Muscle of arm (tissue), 12 donors: ENCODE measurements around the gene NECAB2. TPM values are rescaled to one million over a fixed set of nuclear protein-coding genes. Genes with fewer than 3 reads are reported as not detected.
A peak's percentile ranks its signal among the peaks of the same experiment; 100 is the strongest.
"Not testable (repeated sequence)": the region's sequence is repeated elsewhere in the genome, so short reads cannot be mapped to it uniquely, and the experiment has no call there.

Source experiments
- DNase-seq: peaks from one replicate; pipeline ENCODE4 v3.0.0-alpha.2; 2013
- polyA plus RNA-seq, 12 donors: library from polyadenylated mRNA; unstranded; fragments of 120-200 nt; gene quantifications; one replicate each; pipeline ENCODE4 v1.2.1, GENCODE V29; 2013; ENCODE audit not compliant: insufficient read length in 12 of 12

Gene NECAB2
- polyA plus RNA-seq, 12 donors, result 0.27 to 1.4 (median 0.51) TPM; not detected in 3

DNA sequence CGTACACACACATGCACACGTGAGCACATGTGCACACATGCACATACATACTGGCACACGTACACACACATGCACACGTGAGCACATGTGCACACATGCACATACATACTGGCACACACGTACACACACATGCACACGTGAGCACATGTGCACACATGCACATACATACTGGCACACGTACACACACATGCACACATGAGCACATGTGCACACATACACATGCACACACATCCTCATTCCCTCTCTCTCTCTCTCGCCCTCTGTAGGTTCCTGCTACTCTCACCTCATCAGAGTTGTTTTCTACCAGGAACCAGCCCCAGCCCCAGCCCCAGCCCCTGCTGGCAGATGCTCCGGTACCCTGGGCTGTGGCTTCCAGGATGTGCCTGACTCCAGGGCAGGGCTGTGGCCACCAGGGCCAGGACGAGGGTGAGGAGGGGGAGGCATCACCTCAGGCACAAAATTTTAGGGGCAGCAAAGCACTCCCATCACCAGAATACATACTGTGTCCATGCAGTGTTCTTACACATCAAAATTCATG is 17.1 kb upstream of the NECAB2 start:
- DNase-seq, result not testable (repeated sequence)

- DNase-seq, result no peak
These were observed 16.5 kb upstream of the NECAB2 start for GRCh38 chr16:83951544-83951943.

GRCh38 chr16:83952587-83952939 is 15.5 kb upstream of the NECAB2 start:
- no peak for DNase-seq

DNA sequence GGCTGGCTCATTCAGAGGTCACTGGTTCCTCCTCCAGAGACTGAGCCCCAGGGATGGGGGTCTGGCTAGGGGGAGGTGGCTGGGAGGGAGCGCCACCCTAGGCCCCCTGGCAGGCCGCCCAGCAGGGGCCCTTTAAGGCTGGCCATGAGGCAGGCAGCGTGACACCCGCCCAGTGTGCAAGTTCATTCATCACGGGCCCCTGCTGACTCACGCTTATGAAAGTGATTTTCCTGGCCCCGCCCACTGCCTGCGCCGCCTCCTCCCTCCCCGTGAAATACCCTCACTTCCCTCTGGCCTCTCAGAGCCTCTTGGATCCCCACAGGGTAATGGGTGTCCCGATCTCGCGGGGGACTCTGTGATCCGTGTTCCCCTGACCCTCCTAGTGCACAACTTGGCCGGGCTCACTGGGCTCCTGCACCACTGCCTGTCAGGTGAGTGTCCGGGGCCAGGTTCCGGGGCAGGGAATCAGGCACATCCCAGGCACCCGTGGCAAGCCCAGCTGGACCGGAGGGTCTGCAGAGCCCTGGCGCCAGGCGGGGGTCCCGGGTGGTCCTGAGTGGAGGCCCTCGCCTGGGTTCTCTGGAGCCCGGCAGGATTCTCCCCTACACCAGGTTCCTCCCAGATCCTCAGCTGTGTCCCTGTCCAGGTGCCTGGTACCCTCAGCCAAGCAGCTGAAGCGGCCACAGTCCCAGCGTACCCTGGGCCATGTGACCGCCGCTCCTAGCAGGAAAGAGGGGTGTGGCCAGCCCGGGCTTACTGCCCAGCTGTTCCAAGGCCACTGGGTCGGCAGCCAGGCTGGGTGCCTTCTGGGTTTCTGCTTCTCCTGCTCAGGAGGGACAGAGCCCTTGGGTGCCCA is 14.9 kb upstream of the NECAB2 start, which contains the start of gene OSGIN1:
TSS of gene OSGIN1 (plus strand) at position 301 of the 856 bp plus-strand sequence. CDS start 4,432 bp downstream, outside the sequence.
- peak; percentile 78 for DNase-seq

- no peak for DNase-seq
These were observed 14.1 kb upstream of the NECAB2 start for GRCh38 chr16:83953796-83954576.

GRCh38 chr16:83954577-83955016 is 13.4 kb upstream of the NECAB2 start:
- DNase-seq, result no peak

- peak; percentile 38 for DNase-seq
These were observed 12.6 kb upstream of the NECAB2 start for GRCh38 chr16:83955218-83956130.

DNA sequence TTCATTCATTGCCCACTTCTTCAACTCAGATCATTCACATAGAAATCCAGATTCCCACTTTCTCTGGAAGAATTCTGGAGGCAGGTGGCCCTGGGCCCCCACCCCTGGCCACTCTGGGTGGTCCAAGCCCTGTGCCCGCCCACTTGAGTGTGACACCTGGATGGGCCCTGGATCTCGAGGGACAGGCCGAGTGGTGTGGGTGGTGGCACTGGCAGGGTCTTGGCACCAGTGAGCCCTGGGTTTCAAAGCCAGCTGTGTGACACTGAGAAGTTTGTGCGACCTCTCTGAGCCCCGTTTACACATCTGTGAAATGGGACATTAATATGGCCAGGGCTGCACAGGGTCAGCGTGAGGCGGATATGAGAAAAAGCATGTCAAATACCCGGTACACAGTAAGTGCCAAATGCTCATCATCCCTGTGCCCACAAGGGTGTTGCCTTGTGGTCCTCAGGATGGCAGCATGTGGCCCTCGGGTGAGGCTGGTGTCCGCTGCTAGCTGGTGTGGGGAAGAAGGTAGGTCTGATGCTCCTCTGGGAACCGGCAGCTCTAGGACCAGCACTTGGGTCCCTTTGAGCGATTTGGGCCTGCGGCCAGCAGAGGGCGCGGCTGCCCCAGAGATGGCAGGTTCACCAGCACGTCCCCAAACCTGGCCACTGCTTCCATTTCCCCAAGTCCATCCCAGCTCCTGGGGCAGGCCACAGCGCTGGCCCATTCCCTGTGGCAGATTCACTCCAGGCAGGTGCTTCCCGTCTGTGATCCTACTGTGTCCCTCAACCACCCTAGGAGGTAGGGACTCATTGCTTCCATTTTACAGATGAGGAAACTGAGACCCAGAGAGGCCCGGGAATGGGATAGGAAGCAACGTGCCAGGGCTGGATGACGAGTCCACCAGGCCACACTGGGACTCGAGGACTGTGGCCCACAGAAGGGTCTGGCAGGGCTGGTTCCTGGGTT is 11.4 kb upstream of the NECAB2 start:
- peak; percentile 64 for DNase-seq

- DNase-seq, result no peak
These were observed 10.7 kb upstream of the NECAB2 start for GRCh38 chr16:83957296-83957855.

DNA sequence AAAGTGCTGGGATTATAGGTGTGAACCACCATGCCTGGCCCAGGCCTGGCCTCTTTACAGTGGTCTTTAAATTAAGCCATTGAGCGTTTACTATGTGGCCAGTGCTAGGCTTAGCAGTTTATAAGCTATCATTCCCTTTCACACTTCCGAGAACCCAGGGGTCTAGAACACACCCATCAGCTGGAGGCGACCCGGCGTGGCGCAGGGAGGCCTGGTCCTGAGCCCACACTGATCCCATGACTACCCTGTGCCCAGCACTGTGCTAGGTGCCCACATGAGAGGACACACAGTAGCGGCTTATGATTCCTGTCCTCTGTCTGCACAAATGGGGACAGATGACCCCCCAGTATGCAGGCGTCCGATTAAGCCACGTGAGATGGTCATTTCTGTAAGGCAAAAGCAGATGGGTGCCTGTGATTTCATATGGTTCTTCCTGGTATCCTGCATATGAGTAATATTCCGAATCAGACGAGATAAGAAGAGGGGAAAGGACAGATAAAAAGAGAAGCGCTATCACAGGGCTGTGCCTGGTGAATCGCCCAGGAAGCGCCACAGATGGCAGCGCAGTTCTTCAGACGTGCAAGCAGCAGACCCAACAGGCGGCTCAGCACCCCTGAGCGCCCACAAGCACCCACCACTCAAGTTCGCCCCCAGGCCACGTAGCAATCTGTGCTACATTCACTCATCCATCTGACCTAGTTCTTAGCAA is 9.8 kb upstream of the NECAB2 start:
- DNase-seq, result no peak

DNA sequence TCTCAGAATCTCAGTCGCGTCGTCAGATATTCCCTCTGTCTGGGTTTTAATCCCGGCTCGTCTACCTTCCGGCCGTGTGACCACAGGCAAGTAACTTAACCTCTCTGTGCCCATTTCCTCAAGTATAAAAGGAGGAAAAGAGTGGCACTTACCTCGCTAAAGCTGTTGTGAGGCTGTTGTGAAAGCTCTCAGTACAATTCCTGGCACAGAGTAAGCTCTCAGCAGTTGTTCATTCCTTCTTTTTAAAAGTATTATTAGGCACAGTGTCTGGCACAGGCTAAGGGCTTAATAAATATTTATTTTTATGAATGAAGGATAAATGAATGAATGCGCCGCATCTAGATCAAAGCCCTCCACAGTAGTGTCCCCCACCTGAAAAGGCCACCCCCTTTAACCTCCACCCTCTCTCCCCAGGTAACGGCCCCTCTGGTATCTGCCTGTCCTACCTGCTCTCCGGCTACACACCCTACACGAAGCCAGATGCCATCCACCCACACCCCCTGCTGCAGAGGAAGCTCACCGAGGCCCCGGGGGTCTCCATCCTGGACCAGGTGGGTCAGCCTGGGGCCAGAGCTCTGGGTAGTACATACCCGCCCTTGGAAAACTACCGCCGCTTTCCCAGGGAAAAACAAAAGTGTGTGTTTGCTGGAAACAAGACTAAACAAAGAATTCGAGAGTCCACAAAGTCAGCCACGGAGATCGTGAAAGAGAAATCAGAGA is 9.0 kb upstream of the NECAB2 start:
- DNase-seq, result no peak

DNA sequence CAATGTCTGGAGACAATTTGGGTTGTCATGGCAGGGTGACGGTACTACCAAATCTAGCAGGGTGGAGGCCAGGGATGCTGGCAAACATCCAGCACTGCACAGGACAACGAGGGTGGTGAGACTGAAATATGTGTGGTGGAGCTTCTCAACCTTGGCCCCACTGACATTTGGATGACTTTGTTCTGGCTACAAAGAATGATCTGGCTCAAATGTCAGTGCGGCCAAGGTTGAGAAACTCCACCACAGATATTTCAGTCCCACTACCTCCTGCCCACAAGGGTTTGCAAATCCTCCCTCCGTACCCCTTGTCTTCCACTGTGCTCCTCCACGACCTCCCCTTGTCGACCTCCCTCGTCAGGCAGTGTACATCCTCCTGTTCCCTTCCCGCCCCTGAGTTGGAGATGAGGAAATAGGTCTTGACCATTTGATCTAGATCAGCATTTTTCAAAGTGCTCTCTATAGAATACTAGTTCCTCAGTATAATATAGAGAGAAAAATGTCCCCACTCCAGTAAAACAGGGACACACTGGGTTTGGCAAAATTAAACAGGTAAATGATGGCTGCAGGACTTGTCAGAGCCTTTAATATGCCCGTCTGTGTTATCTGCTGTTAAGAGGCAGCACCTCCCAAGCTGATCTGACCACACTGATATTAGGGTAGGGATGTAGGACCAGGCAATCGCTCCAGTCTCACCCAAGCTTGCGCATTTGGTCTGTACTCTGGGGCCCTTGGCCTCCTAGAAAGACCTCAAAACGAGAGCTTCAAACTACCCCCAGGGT is 8.2 kb upstream of the NECAB2 start:
- DNase-seq, result no peak

DNA sequence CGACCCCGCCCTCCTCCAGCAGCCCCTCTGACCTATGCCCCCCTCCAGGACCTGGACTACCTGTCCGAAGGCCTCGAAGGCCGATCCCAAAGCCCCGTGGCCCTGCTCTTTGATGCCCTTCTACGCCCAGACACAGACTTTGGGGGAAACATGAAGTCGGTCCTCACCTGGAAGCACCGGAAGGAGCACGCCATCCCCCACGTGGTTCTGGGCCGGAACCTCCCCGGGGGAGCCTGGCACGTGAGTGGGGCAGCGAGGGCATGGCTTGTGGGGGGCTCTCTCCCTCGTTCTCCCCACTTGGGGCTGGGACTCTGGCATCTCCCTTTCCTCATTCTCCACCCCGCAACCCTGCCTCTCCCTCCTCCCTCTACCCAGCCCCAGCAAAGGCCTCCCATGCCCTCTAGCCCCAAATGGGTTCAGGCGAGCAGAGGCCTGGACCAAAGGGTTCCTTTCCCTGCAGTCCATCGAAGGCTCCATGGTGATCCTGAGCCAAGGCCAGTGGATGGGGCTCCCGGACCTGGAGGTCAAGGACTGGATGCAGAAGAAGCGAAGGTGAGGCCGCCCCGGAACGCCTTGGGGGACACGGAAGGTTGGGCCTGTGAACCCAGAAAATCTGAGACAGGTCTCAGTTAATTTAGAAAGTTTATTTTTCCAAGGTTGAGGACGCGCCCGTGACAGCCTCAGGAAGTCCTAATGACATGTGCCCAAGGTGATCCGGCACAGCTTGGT is 7.4 kb upstream of the NECAB2 start:
- no peak for DNase-seq

DNA sequence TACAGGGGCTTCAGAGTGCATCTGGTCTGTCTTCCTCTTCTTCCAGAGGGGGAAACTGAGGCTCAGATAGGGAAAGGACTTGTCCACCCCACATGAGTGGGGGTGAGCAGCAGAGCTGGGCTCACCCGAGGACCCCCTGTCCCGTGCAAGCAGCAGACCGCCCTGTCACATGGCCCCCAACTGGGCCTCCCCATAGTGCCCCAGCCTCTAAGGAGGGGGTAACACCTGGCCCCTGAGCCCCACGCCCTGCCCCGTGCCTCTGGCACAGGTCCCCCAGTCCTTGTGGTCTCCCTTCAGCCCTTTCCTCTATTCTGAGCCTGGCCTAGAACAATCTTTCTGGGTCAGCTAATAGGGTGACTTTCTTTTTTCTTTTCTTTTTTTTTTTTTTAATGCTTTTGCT is 6.5 kb upstream of the NECAB2 start:
- no peak for DNase-seq

DNA sequence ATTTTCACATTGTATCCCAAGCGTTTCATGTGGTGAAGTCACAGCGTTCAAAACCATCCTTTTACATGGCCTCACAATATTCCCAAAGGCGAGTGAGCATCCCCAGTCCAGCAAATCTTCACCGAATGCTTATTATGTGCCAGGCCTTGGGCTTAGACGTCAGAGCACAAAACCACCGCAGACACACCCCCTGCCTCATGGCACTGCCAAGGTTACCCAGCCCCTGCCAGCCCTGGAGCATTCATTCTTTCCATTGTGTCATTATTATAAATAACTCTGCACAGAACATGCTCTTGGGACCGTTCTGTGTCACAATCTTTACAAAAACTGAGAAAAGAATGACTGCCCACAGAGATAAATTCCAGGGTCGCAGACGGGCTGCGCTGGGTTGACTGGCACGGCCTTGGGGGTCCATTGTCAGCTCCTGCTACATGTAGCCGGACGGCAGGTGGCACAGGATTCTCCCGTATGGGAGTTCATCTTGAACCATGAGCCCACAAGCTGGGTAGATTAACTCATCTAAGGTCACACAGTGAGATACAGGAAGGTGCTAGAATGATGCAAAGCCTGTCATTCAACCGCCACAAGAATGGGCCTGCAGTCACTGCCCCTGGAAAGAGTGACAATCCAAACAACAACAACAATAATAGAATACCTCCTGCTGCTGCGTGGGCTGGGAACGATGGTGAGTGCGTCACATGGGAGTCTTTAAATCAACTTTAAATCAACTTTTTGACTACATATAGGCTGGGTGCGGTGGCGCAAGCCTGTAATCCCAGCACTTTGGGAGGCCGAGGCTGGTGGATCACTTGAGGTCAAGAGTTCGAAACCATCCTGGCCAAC is 4.5 kb upstream of the NECAB2 start:
- DNase-seq, result no peak
